Osteoblast (primary cell): ENCODE results near the gene IL27RA. TPM values are rescaled to one million over a fixed set of nuclear protein-coding genes. Genes with fewer than 3 reads are reported as not detected.

ENCODE experiments used
- DNase-seq: peaks from one replicate; pipeline ENCODE4 v3.0.0; 2011; ENCODE audit warnings: low spot score, mixed read lengths; ENCODE audit not compliant: insufficient read length; ENCODE audit errors: missing footprints
- H2AFZ ChIP-seq: 2 replicates; pipeline ENCODE4 v1.6.0; 2011; ENCODE audit warnings: mild to moderate bottlenecking, low read length
- H3K27ac ChIP-seq: 2 replicates; pipeline ENCODE4 v1.5.1; 2011; ENCODE audit warnings: mild to moderate bottlenecking, low read depth, low read length, moderate library complexity
- H3K27me3 ChIP-seq: 2 replicates; pipeline ENCODE4 v1.6.0; 2012; ENCODE audit warnings: mild to moderate bottlenecking, control low read depth, inconsistent platforms, low read length, moderate library complexity; ENCODE audit not compliant: insufficient read depth
- H3K36me3 ChIP-seq: 2 replicates; pipeline ENCODE4 v1.5.1; 2011; ENCODE audit warnings: mild to moderate bottlenecking, low read length, control low read depth, moderate library complexity; ENCODE audit not compliant: insufficient read depth
- H3K4me1 ChIP-seq: 2 replicates; pipeline ENCODE4 v1.5.1; 2011; ENCODE audit warnings: mild to moderate bottlenecking, low read length, control low read depth, moderate library complexity; ENCODE audit not compliant: insufficient read depth
- H3K4me2 ChIP-seq: 2 replicates; pipeline ENCODE4 v1.6.0; 2011; ENCODE audit warnings: mild to moderate bottlenecking, low read length; ENCODE audit not compliant: insufficient read depth
- H3K4me3 ChIP-seq: fragments of 200-600 bp; sonication (generic); 3 replicates; pipeline ENCODE4 v1.5.1; 2012; ENCODE audit warnings: mild to moderate bottlenecking, low read length, inconsistent platforms; ENCODE audit not compliant: insufficient read depth
- H3K79me2 ChIP-seq: 2 replicates; pipeline ENCODE4 v1.6.0; 2012; ENCODE audit warnings: mild to moderate bottlenecking, low read length, control low read depth, inconsistent platforms; ENCODE audit not compliant: insufficient read depth
- H3K9me3 ChIP-seq: 2 replicates; pipeline ENCODE4 v1.5.1; 2011; ENCODE audit warnings: low read depth, low read length, control low read depth
- H4K20me1 ChIP-seq: 2 replicates; pipeline ENCODE4 v1.6.0; 2012; ENCODE audit warnings: mild to moderate bottlenecking, low read length, control low read depth; ENCODE audit not compliant: insufficient read depth
- CTCF ChIP-seq: IDR thresholded peaks from 2 replicates; pipeline ENCODE4 v1.5.1; 2011; ENCODE audit warnings: mild to moderate bottlenecking, low read depth, low read length, moderate library complexity; ENCODE audit errors: extremely low read depth
- total RNA-seq: library from RNA; depleted of rRNA; stranded (reverse); fragments of >200 nt; gene quantifications from 2 replicates; pipeline ENCODE4 v1.2.3, GENCODE V29; 2012

Gene IL27RA
- total RNA-seq, 1 donor = 1.1 TPM

- Histone ChIP-seq H3K27ac (no peak overlapping the region), H3K9me3 (peaks cover 6% of the 10 kb centered on the region), H3K36me3 (peaks cover 36% of the 10 kb centered on the region), H3K27me3 (no peaks in the 10 kb centered on the region), H3K4me3 (no peak overlapping the region), H2AFZ (no peak overlapping the region), H3K4me2 (no peak overlapping the region), H3K4me1 (peaks cover 6% of the 10 kb centered on the region), H4K20me1 (no peaks in the 10 kb centered on the region), H3K79me2 (no peaks in the 10 kb centered on the region)
- DNase-seq = peak; percentile 57
- TF ChIP-seq CTCF = peak; percentile 13
These were observed 64.9 kb downstream of the IL27RA start for GRCh38 chr19:14096272-14096992.

GRCh38 chr19:14097532-14098151, 66.1 kb downstream of the IL27RA start:
- H3K9me3 ChIP-seq = peaks cover 6% of the 10 kb centered on the region
- peaks cover 8% of the 10 kb centered on the region for H3K4me1 ChIP-seq
- no peak overlapping the region for H3K27ac ChIP-seq
- no peak overlapping the region for H3K4me2 ChIP-seq
- TF ChIP-seq CTCF = peak; percentile 26
- peaks cover 44% of the 10 kb centered on the region for H3K36me3 ChIP-seq
- H3K4me3 ChIP-seq = no peak overlapping the region
- H3K79me2 ChIP-seq = no peaks in the 10 kb centered on the region
- peak; percentile 73 for DNase-seq
- no peaks in the 10 kb centered on the region for H3K27me3 ChIP-seq
- H2AFZ ChIP-seq = no peak overlapping the region
- no peaks in the 10 kb centered on the region for H4K20me1 ChIP-seq

- H3K4me1 ChIP-seq = peaks cover 10% of the 10 kb centered on the region
- H3K4me3 ChIP-seq = no peak overlapping the region
- no peaks in the 10 kb centered on the region for H3K9me3 ChIP-seq
- no peaks in the 10 kb centered on the region for H4K20me1 ChIP-seq
- no peak for TF ChIP-seq CTCF
- no peaks in the 10 kb centered on the region for H3K27me3 ChIP-seq
- DNase-seq = peak; percentile 8
- no peaks in the 10 kb centered on the region for H3K79me2 ChIP-seq
- peaks cover 59% of the 10 kb centered on the region for H3K36me3 ChIP-seq
- H2AFZ ChIP-seq = no peak overlapping the region
- H3K27ac ChIP-seq = no peak overlapping the region
- H3K4me2 ChIP-seq = no peak overlapping the region
These were observed 69.5 kb downstream of the IL27RA start for GRCh38 chr19:14101003-14101545.

GRCh38 chr19:14102102-14102696, 70.6 kb downstream of the IL27RA start:
- no peak for TF ChIP-seq CTCF

More at GRCh38 chr19:14102102-14102696, 70.6 kb downstream of the IL27RA start:
- DNase-seq = peak; percentile 86
- Histone ChIP-seq H3K9me3 (no peaks in the 10 kb centered on the region), H3K79me2 (no peaks in the 10 kb centered on the region), H2AFZ (no peak overlapping the region), H3K36me3 (peaks cover 57% of the 10 kb centered on the region), H3K4me3 (no peak overlapping the region), H3K27ac (peak overlapping the region; percentile 58), H4K20me1 (no peaks in the 10 kb centered on the region), H3K4me1 (peaks cover 10% of the 10 kb centered on the region), H3K27me3 (no peaks in the 10 kb centered on the region), H3K4me2 (no peak overlapping the region)
